IPS-11a (cell line): Measurements from ENCODE around the gene KCTD13.
"Not testable (repeated sequence)": the region's sequence is repeated elsewhere in the genome, so short reads cannot be mapped to it uniquely, and the experiment has no call there.

Experiments used
- H3K4me3 ChIP-seq: one replicate; pipeline ENCODE4 v1.5.1; 2013; ENCODE audit warnings: low read depth, low read length, control low read depth

Gene KCTD13

DNA sequence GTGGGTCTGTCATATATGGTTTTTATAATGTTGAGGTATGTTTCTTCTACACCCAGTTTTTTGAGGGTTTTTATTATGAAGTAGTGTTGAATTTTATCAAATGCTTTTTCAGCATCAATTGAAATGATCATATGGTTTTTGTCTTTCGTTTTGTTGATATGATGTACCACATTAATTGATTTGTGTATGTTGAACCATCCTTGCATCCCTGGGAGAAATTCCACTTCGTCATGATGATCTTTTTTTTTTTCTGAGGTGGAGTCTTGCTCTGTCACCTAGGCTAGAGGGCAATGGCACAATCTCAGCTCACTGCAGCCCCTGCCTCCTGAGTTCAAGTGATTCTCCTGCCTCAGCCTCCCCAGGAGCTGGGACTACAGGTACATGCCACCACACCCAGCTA lies 21.9 kb upstream of the KCTD13 start:
- no peak overlapping the region for H3K4me3 ChIP-seq

DNA sequence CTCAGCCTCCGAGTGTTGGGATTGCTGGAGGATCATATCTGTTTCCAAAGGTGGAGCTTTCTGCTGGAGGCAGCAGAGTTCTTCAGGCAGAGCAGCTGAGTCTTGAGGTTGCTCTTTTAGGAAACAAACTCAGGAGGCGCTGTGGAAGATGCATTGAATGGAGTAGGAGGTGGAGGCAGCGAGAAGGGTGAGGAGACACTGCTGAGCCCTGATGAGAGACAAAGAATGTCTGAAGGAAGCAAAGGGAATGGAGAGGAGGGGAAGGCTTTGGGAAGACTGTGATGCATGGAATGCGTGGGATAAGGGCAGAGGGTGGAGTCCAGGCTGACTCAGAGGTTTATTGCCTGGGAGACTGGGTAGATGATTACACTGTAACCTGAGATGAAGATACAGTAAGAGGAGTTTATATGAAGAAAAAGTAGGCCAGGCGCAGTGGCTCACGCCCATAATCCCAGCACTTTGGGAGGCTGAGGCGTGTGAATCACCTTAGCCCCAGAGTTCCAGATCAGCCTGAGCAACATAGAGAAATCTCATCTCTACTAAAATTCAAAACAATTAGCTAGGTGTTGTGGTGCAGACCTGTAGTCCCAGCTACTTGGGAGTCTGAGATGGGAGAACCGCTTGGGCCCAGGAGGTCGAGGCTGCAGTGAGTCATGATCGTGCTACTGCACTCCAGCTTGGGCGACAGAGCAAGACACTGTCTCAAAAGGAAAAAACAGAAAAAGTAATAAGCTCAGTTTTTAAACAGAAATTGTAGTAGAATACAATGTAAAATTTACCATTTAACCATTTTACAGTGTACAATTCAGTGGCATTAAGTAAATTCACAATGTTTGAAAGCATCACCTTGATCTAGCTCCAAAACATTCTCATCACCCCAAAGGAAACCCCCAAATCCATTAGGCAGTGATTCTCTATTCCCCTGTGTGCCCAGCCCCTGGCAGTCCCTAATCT lies 18.1 kb upstream of the KCTD13 start:
- H3K4me3 ChIP-seq, result no peak overlapping the region

DNA sequence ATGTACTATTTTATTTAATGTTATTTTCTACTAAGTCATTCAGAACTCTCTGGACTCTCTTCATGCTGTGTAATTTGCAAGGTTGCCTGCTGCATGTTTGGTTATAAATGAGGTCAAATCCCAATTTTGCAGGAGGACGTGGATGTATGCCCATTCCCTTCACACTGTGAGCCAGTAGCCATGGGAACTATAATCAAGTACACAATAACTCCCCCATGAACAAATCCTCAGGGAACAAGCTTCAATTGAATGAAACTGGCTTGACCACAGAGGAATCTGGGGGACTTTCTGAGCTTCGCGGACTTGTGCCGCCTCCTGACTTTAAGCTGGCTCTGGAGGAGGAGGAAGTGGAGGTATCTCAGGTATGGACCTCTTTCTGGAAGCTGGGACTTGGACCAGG lies 14.6 kb upstream of the KCTD13 start:
- no peak overlapping the region for H3K4me3 ChIP-seq

DNA sequence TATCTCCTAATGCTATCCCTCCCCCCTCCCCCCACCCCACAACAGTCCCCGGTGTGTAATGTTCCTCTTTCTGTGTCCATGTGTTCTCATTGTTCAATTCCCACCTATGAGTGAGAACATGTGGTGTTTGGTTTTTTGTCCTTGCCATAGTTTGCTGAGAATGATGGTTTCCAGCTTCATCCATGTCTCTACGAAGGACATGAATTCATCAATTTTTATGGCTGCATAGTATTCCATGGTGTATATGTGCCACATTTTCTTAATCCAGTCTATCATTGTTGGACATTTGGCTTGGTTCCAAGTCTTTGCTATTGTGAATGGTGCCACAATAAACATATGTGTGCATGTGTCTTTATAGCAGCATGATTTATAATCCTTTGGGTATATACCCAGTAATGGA lies 5.7 kb upstream of the KCTD13 start:
- not testable (repeated sequence) for H3K4me3 ChIP-seq

DNA sequence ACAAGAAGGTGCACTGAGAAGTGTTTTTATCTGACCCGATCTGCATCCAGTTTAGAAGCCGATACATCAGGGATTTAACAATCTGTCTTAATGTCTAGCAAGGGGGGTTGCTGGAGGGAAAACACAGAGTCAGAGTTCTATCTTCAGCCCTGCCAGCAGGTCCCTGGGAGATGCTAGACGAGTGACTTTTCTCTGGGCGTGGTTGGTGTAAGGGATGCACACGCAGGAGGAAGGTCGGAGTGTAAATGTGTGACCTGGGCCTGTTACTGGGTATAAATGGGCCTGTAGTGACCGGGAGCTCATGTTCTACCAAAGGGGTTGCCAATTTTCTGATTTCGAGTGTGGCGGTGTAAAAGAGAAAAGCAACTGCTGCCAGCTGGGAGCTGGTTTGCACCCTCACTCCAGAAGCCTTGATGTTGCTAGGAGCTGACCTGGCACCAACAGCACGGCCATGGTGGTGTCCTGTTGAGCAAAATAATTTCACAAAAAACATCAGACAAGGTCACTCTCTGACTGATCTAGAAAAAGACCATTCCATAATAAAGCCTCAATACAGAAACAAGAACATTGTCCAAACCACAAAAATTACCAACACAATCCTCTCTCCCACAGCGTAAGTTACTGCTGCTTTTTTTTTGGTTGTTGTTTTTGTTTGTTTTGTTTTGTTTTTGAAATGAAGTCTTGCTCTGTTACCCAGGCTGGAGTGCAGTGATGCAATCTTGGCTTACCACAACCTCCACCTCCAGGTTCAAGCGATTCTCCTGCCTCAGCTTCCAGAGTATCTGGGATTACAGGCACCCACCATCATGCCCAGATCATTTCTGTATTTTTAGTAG lies 1.3 kb upstream of the KCTD13 start:
- H3K4me3 ChIP-seq, result no peak overlapping the region

DNA sequence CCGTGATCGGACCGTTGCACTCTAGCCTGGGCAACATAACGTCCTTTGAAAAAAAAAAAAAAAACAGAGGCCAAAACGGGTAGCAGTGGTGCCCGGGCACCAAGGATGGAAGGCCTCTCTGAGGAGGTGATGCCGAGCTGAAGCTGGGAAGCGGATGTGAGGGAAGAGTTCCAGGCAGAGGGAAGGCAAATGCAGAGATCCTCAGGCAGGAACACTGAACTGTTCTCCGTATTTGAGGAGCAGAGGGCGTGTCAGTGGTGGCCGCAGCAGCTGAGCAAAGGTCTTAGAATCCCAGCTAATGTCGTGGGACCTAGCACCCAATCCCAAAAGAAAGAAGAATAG lies 656 bp upstream of the KCTD13 start:
- peak overlapping the region; percentile 87 for H3K4me3 ChIP-seq

DNA sequence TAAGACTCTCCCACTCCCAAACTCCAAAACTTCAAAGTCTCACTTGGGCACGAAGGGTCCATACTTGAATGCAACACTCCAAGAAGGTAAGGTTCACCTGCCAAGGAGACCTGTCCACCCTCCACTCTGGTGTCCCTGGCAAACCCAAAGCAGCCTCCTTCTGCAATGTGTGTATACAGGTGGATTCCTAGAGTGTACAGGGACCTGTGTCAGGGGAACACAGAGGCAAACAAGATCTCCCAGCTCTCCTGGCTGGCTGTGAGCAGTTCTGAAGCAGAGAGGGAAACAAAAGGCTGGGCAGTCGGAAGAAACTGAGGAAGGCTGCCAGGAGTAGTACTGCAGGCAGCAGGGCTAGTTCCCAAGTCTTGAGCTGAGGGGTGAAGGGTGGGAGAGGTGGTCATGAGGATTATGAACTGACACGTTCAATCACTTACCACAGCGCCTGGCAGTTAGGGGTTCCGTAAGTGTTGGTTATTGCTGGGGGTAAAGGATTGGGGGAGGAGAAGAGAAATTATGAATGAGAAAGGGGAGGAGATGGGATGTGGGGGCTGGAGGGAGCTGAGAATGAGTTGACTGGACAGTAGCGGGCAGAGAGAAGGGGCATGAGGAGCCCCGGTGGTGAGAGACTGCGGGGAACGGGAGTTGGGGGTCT lies 795 bp downstream of the KCTD13 start:
- peak overlapping the region; percentile 87 for H3K4me3 ChIP-seq

DNA sequence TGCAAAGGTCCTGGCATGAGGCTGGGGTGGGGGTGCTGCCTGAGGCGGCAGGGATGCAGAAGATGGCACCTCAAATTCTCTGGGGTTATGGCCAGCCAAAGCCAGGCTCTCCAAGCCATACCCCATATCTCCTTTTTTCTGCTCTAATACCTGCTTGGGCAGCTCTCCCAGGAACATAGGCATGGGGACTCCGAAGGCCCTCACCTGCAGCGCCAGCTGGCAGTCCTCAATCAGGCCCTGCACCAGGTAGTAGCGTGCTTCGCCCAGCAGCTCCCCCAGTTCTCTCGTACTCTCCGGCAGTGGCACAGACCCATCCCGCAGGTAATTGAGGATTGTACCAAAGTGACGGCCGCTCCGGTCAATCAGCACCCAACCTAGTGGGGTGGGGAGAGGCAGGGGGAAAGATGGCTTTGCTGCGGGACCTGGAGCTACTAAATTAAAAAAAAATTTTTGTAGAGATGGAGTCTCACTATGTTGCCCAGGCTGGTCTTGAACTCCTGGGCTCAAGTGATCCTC lies 3.0 kb downstream of the KCTD13 start:
- H3K4me3 ChIP-seq, result no peak overlapping the region

DNA sequence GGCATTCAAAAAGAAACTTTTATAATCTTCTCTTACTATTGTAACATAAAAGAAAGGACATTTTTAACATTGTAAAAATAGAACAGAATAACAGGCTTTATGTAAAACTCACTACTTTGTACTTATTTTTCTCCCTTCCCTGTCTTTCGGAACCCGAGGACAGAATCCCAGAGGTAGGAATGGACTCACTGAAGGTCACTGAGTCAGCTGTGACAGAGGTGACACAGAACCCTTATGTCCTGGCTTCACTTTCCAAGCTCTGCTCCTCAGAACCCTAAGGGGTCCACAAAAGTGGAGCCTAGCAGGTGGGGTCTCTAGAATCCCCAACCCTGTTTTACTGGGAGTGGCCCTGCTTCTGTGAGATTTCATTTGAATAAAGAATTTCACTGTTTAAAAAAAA lies 3.7 kb downstream of the KCTD13 start:
- no peak overlapping the region for H3K4me3 ChIP-seq

DNA sequence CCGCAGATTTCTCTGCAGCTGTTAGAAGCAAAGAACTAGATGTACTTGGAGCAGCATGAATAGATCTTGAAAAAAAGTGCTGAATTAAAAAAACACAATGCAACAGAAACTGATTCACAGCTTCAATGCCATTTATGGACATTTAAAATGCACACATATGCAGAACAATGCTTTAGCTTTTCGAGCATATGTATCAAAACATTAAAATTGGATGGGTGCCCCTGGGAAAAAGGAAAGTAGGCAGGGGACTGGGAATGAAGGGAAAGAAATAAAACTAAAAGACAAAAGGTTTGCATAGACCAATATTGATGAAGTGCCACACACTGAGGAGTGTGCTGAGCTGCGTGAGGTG lies 5.0 kb downstream of the KCTD13 start:
- H3K4me3 ChIP-seq, result no peak overlapping the region

DNA sequence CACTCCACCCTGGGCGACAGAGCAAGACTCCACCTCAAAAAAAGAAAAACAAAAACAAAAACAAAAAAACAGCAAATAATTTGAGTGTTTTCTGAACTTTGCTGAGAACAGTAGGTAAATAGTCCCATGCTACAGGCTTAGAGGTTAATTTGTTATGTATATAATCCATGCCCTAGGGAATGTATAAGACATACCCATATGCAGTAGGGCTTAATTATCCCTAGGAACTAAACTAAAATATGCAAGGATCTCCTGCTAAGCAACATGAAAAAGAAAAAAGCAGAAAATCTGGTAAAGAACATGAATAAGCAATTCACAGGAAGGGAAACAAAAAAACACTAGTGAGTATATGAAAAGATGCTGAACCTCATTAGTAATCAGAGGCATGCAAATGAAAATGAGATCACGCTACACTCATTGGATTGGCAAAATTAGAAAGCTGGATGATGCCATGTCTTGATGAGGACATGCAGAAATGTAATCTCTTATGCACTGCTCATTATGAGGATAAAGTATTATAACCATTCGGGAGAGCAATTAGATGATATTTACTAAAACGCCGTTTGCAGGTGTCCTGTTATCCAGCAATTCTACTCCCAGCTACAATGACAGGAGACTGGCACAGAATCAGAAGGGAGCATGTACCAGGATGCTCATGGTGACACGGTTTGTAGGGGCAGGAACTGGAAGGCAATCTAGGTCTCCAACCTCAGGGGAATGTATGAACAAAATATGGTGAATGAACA lies 5.6 kb downstream of the KCTD13 start:
- H3K4me3 ChIP-seq, result no peak overlapping the region

DNA sequence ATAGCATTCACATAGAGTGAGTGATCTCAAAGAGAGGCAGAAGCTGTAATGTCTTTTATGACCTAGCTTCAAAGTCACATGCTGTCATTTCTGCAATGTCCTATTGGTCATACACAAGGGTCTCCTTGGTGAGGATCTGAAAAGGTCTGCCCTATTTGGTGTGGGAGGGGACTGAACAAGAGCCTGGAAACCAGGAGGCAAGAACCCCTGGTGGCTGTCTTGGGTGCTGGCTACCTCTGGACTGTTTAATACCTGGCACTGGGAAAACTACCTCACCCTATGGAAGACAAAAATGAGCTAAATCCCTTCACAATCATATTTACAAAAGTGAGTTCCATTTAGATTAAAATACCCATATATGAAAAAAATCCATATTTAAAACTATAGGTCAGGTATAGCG lies 9.0 kb downstream of the KCTD13 start:
- H3K4me3 ChIP-seq, result no peak overlapping the region

DNA sequence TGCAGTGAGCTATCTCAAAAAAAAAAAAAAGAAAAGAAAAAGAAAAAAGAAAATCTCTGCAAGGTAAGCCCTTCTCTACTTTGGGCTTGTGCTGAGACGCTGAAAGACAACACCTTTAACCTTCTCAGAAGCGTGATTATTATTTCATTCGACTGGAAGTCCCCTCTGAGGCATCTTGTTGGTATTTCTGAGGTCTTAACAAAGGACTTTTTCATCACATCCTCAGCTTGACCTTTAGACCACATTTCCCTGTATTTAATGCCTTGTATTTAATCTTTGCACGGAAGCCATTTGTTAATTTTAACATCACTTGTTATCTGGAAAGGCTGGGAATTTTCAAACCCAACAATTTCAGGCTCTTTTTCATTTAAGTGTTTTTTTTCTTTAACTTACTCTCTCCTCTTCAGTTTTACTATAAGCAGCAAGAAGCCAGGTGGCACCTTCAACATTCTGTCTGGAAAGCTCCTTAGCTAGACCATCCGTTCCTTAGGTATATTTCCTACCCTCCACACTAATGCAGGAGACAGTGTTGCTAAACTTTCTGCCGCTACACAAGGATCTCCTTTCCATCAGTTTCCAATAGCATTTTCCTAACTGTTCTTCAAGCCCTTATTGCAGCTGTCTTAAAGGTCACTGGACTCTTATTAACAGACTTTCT lies 10.3 kb downstream of the KCTD13 start:
- H3K4me3 ChIP-seq, result no peak overlapping the region

DNA sequence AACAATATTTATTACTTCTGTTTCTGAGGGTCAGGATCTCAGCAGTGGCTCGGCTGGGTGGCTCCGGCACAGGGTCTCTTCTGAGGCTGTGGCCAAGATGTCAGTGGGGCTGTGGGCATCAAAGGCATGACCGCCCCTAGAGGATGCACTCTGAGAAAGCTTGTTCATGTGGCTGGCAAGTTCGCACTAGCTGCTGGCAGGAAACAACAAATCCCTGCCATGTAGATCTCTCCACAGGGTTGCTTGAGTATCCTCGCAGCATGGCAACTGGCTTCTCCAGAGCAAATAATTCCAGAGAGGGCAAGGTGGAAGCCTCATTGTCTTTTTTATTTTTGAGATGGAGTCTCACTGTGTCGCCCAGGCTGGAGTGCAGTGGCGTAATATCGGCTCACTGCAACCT lies 12.5 kb downstream of the KCTD13 start:
- no peak overlapping the region for H3K4me3 ChIP-seq

DNA sequence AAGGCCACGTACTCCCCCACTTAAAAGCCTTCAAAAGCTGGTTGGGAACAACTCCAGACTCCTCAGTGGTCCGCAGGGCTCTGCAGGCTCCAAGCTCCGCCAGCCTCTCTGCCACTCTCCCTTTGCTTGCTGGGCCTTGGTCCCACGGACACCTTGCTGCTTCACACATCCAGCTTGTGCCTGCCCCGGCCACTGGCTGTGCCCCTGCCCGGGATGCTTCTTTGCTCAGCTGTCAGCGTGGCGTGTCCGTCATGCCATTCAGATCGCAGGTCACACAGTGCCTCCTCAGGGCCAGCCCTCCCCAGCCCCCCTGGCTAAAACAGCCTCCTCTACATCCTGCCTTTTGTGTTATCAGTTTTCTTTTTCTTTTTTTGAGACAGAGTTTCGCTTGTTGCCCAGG lies 13.9 kb downstream of the KCTD13 start:
- H3K4me3 ChIP-seq, result no peak overlapping the region

DNA sequence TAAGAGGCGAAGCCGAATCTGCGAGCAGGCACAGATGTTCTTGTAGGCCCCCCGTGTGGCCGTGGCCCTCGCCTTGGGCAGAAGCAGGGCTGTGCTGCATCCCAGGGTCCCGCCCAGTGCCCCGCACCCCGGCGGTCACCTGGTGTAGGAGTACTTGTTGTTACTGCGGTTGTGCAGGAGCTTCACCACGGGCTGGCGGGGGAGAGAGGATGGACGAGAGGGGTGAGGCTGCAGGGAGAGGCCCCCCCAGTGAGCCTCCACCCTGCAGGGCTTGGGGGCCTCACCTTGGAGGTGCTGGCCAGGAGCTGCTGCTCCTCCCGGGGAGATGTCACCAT lies 14.4 kb downstream of the KCTD13 start:
- H3K4me3 ChIP-seq, result no peak overlapping the region

DNA sequence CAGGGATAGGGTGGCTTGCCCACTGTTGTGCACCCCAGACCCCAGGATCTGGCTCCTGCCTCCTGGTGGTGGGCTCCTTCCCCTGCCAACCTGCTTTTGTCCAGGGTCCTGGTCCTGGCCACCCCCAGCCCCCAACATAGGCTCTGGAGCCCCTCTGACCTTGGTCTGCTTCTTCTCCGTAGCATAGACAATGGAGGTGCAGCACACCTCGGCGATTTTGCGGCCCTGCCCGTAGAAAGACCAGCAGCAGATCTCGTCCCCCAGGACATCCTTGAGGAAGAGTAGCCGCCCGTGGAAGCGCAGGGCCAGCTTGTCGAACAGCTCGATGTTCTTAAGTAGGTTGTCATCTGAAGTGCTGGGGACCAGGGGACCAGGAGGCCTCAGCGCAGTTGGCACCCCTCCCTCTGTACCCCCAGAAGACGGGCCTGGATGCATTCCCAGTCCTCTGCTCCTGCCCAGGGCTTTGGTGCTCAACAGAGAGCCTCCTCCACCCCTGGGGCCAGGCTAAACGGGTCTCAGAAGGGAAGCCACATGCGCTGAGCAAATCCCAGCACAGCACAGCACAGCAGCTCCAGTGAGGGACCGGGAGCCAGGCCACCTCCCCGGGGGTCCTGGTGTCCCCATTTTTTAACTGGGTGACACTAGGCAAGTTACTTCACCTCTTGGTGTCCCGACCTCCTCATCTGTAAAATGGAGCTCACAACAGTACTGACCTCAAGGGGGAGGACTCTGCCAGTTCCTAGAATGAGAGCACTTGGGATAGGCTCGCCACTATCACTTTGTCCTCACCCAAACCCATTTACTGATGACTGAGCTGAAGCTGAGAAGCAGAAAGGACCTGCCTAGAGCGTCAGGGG lies 15.0 kb downstream of the KCTD13 start:
- no peak overlapping the region for H3K4me3 ChIP-seq

DNA sequence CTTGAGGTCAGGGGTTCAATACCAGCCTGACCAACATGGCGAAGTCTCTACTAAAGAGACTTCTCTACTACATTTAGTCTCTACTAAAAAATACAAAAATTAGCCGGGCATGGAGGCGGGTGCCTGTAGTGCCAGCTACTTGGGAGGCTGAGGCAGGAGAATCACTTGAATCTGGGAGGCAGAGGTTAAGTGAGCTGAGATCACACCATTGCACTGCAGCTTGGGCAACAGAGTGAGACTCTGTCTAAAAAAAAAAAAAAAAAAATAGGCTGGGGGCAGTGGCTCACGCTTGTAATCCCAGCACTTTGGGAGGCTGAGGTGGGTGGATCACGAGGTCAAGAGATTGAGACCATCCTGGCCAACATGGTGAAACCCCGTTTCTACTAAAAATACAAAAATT lies 16.2 kb downstream of the KCTD13 start:
- H3K4me3 ChIP-seq, result not testable (repeated sequence)

DNA sequence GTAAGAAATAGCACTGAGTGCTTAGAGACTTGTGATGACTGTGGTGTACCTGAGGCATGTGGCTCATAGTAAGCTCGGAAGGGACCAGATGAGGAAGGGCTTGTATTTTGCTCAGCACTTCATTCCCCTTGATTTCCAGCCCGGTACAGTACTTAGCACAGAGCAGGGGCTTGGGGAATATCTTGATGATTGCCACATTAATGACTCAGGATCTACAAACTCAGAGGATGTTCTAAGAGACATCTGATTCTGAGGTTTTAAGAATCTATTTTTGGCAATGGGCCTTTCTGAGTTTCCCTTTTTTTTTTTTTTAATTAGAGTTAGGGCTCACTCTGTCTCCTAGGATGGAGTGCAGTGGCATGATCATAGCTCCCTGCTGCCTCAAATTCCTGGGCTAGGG lies 16.6 kb downstream of the KCTD13 start:
- H3K4me3 ChIP-seq, result no peak overlapping the region
